K562 (cell line): ENCODE measurements around the gene CTRB1.

Experiments used
- CTCF ChIP-seq, 3 experiments: IDR thresholded peaks in 2 of 3; conservative IDR thresholded peaks in 1 of 3; 2 replicates each; pipeline ENCODE4 v1.5.1; 2011 to 2012; ENCODE audit warnings: low read length in 3 of 3, mild to moderate bottlenecking in 3 of 3, control low read depth in 2 of 3, improper control_type of control experiment in 1 of 3, inconsistent platforms in 1 of 3, low read depth in 1 of 3, mixed read lengths in 1 of 3, moderate library complexity in 1 of 3; ENCODE audit not compliant: insufficient read depth in 2 of 3
- FOXA1 ChIP-seq: fragments of 450-650 bp; IDR thresholded peaks from 2 replicates; pipeline ENCODE4 v1.6.1; 2016; ENCODE audit warnings: mild to moderate bottlenecking, borderline replicate concordance
- GTF2F1 ChIP-seq: IDR thresholded peaks from 2 replicates; pipeline ENCODE4 v1.6.1; 2011; ENCODE audit warnings: low read depth, low read length, improper control_type of control experiment
- HDAC3 ChIP-seq: fragments of 450-650 bp; IDR thresholded peaks from 2 replicates; pipeline ENCODE4 v1.6.1; 2018; ENCODE audit warnings: borderline replicate concordance, mild to moderate bottlenecking, moderate library complexity; ENCODE audit not compliant: partially characterized antibody
- KDM1A ChIP-seq, 2 experiments: fragments of 450-650 bp; IDR thresholded peaks; 2 replicates each; pipeline ENCODE4 v1.6.1; 2016; ENCODE audit warnings: mild to moderate bottlenecking in 2 of 2
- MAFF ChIP-seq: IDR thresholded peaks from 2 replicates; pipeline ENCODE4 v1.6.1; 2012; ENCODE audit warnings: low read length, improper control_type of control experiment
- RREB1 ChIP-seq: fragments of 250-450 bp; sonication (Bioruptor Pico); IDR thresholded peaks from 2 replicates; pipeline ENCODE4 v1.4.0; 2020
- USF2 ChIP-seq: sonication (generic); formaldehyde crosslinking; IDR thresholded peaks from 2 replicates; pipeline ENCODE4 v1.5.0; 2020; ENCODE audit warnings: missing genetic modification reagents
- YBX1 ChIP-seq: fragments of 450-650 bp; IDR thresholded peaks from 2 replicates; pipeline ENCODE4 v1.7.1; 2016; ENCODE audit warnings: mild to moderate bottlenecking
- ZNF57 ChIP-seq: fragments of 450-650 bp; formaldehyde crosslinking; IDR thresholded peaks from 2 replicates; pipeline ENCODE4 v1.4.0; 2020; ENCODE audit warnings: mild to moderate bottlenecking, moderate library complexity
- ZNF589 ChIP-seq: fragments of 200-800 bp; sonication (Bioruptor generic); IDR thresholded peaks from 2 replicates; pipeline ENCODE4 v1.6.1; 2016; ENCODE audit warnings: low read depth, missing genetic modification characterization, missing compliant biosample characterization
- TF ChIP-seq, protein P1 (sequence below): fragments of 450-650 bp; conservative IDR thresholded peaks from 2 replicates; pipeline ENCODE4 v1.6.1; 2016; ENCODE audit warnings: missing genetic modification characterization, low read depth, mild to moderate bottlenecking, control low read depth, missing compliant biosample characterization
- TF ChIP-seq, protein P2 (sequence below): sonication (generic); formaldehyde crosslinking; IDR thresholded peaks from 2 replicates; pipeline ENCODE4 v1.4.0; 2020; ENCODE audit warnings: mild to moderate bottlenecking, missing genetic modification reagents
- TF ChIP-seq, protein P3 (sequence below): sonication (generic); formaldehyde crosslinking; IDR thresholded peaks from 2 replicates; pipeline ENCODE4 v1.9.0; 2022; ENCODE audit warnings: mild to moderate bottlenecking, missing genetic modification reagents

GRCh38 chr16:75263963-75264445 lies 45.2 kb downstream of the CTRB1 start:
- no peak for TF ChIP-seq ZNF57 (CRISPR knock-in tag)
- no peak for TF ChIP-seq USF2
- TF ChIP-seq HDAC3 = no peak
- no peak for TF ChIP-seq YBX1
- TF ChIP-seq, protein P1, sequence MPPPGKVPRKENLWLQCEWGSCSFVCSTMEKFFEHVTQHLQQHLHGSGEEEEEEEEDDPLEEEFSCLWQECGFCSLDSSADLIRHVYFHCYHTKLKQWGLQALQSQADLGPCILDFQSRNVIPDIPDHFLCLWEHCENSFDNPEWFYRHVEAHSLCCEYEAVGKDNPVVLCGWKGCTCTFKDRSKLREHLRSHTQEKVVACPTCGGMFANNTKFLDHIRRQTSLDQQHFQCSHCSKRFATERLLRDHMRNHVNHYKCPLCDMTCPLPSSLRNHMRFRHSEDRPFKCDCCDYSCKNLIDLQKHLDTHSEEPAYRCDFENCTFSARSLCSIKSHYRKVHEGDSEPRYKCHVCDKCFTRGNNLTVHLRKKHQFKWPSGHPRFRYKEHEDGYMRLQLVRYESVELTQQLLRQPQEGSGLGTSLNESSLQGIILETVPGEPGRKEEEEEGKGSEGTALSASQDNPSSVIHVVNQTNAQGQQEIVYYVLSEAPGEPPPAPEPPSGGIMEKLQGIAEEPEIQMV (tag) = no peak
- TF ChIP-seq ZNF589 (CRISPR knock-in tag) = no peak
- TF ChIP-seq FOXA1 = no peak
- TF ChIP-seq MAFF = no peak
- no peak for TF ChIP-seq CTCF (IDR thresholded peaks at IDR 0.05 in 2 of 3, conservative IDR thresholded peaks at IDR 0.05 in 1 of 3; ENCODE audit: insufficient read depth in 2 of 3, low read depth in 1 of 3, low read length in 3 of 3)
- TF ChIP-seq GTF2F1 = no peak
- TF ChIP-seq, protein P2, sequence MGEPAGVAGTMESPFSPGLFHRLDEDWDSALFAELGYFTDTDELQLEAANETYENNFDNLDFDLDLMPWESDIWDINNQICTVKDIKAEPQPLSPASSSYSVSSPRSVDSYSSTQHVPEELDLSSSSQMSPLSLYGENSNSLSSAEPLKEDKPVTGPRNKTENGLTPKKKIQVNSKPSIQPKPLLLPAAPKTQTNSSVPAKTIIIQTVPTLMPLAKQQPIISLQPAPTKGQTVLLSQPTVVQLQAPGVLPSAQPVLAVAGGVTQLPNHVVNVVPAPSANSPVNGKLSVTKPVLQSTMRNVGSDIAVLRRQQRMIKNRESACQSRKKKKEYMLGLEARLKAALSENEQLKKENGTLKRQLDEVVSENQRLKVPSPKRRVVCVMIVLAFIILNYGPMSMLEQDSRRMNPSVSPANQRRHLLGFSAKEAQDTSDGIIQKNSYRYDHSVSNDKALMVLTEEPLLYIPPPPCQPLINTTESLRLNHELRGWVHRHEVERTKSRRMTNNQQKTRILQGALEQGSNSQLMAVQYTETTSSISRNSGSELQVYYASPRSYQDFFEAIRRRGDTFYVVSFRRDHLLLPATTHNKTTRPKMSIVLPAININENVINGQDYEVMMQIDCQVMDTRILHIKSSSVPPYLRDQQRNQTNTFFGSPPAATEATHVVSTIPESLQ (CRISPR knock-in tag) = no peak
- no peak for TF ChIP-seq RREB1
- TF ChIP-seq, protein P3, sequence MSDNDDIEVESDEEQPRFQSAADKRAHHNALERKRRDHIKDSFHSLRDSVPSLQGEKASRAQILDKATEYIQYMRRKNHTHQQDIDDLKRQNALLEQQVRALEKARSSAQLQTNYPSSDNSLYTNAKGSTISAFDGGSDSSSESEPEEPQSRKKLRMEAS (CRISPR knock-in tag) = no peak
- TF ChIP-seq KDM1A (IDR thresholded peaks at IDR 0.05) = no peak
